ENCODE results near the gene PTPRQ.
A peak's percentile ranks its signal among the peaks of the same experiment; 100 is the strongest.

Gene PTPRQ

GRCh38 chr12:80622271-80622670, 178.2 kb downstream of the PTPRQ start:
- ATAC-seq, result peak; percentile 76; the same call in 2 of the 3 replicates
- TF ChIP-seq POU6F1 (CRISPR knock-in tag; IDR thresholded peaks at IDR 0.05; ENCODE audit: borderline replicate concordance, low read depth) (no peak), ZFP3 (CRISPR knock-in tag; IDR thresholded peaks at IDR 0.05) (no peak)

GRCh38 chr12:80625051-80625450, 181.0 kb downstream of the PTPRQ start:
- ATAC-seq, result no peak
- TF ChIP-seq ISL1 (CRISPR knock-in tag; IDR thresholded peaks at IDR 0.05) (no peak), TOX (CRISPR knock-in tag; IDR thresholded peaks at IDR 0.05; ENCODE audit: borderline replicate concordance) (no peak), ZFP3 (CRISPR knock-in tag; IDR thresholded peaks at IDR 0.05) (no peak), ZC3H10 (CRISPR knock-in tag; IDR thresholded peaks at IDR 0.05) (no peak), CREB5 (CRISPR knock-in tag; IDR thresholded peaks at IDR 0.05; ENCODE audit: low read depth) (no peak), ZNF565 (CRISPR knock-in tag; conservative IDR thresholded peaks at IDR 0.05; ENCODE audit: low read depth) (no peak), TSHZ2 (CRISPR knock-in tag; IDR thresholded peaks at IDR 0.05) (no peak), POU6F1 (CRISPR knock-in tag; IDR thresholded peaks at IDR 0.05; ENCODE audit: borderline replicate concordance, low read depth) (no peak), BACH2 (CRISPR knock-in tag; IDR thresholded peaks at IDR 0.05; ENCODE audit: borderline replicate concordance) (no peak)

GRCh38 chr12:80625901-80626300, 181.9 kb downstream of the PTPRQ start:
- TF ChIP-seq ZNF8 (CRISPR knock-in tag; IDR thresholded peaks at IDR 0.05) (no peak), CSRNP3 (CRISPR knock-in tag; IDR thresholded peaks at IDR 0.05) (no peak)
- ATAC-seq, result no peak

- TF ChIP-seq ZFP3 (CRISPR knock-in tag; IDR thresholded peaks at IDR 0.05) (no peak), CREB5 (CRISPR knock-in tag; IDR thresholded peaks at IDR 0.05; ENCODE audit: low read depth) (no peak), PATZ1 (CRISPR knock-in tag; IDR thresholded peaks at IDR 0.05; ENCODE audit: borderline replicate concordance) (no peak), PPARA (CRISPR knock-in tag; IDR thresholded peaks at IDR 0.05; ENCODE audit: borderline replicate concordance) (no peak), ZNF8 (CRISPR knock-in tag; IDR thresholded peaks at IDR 0.05) (no peak), TCF4 (CRISPR knock-in tag; IDR thresholded peaks at IDR 0.05; ENCODE audit: borderline replicate concordance) (no peak), ISL1 (CRISPR knock-in tag; IDR thresholded peaks at IDR 0.05) (no peak), ZC3H10 (CRISPR knock-in tag; IDR thresholded peaks at IDR 0.05) (no peak), RARB (CRISPR knock-in tag; IDR thresholded peaks at IDR 0.05) (no peak), ESRRG (CRISPR knock-in tag; IDR thresholded peaks at IDR 0.05) (no peak), BACH2 (CRISPR knock-in tag; IDR thresholded peaks at IDR 0.05; ENCODE audit: borderline replicate concordance) (no peak), ZNF70 (CRISPR knock-in tag; IDR thresholded peaks at IDR 0.05) (no peak), OSR1 (CRISPR knock-in tag; IDR thresholded peaks at IDR 0.05) (no peak), ZNF565 (CRISPR knock-in tag; conservative IDR thresholded peaks at IDR 0.05; ENCODE audit: low read depth) (no peak), SNAI2 (CRISPR knock-in tag; IDR thresholded peaks at IDR 0.05) (no peak), ZFP30 (CRISPR knock-in tag; IDR thresholded peaks at IDR 0.05) (no peak)
- ATAC-seq, result no peak
Measured at GRCh38 chr12:80627782-80628181, 183.7 kb downstream of the PTPRQ start.
